ENCODE measurements around the gene RFT1. TPM values are rescaled to one million over a fixed set of nuclear protein-coding genes. Genes with fewer than 3 reads are reported as not detected.

RFT1 gene
- total RNA-seq, 1 experiment from 2014 or later: 33.6 TPM

DNA sequence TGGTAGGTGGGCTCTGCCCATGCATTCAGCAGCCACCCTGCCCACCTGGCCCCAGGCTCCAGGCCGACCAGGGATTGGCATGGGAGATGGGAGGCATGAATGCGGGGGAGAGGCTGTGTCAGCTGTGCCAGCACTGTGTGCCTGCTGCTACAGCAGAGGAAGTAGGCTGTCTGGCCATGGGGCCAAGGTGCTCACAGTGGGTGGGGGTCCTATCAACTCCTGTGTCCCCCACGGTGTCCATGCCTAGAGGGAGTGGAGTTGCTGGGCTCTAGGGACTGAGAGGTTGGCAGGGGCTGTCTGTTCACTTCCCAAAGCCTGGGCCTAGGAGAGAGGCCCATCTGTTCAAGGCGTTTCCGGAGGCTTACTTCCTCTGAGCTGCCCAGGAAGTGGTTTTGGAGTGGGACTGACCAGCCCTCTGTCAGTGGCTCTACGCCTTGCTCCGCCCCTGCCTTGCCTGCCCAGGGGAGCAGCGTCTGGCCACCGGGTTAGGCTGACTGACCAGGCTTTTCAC, 36.6 kb upstream of the RFT1 start:
- no peak overlapping the region for H3K4me2 ChIP-seq (ENCODE audit: low read length)
- no peak overlapping the region for H3K9ac ChIP-seq (ENCODE audit: low read length)
- POLR2A ChIA-PET: no interaction called here
- DNase-seq (ENCODE audit: low read depth, low spot score) (no peak), ATAC-seq (no peak)
- CTCF ChIA-PET: no interaction called here
- H3K9me2 ChIP-seq (ENCODE audit: insufficient read depth): no peaks in the 10 kb centered on the region
- RAD21 ChIA-PET (ENCODE audit: low non-redundant PET in 1 of 2, low total read pairs in 2 of 2, uncharacterized antibody in 2 of 2, unreplicated experiment in 2 of 2): no interaction called here
- BruUV-seq (replicated peaks): no TSS peak
- H3K27me3 ChIP-seq (ENCODE audit: insufficient read depth, low read length): no peaks in the 10 kb centered on the region
- H2AFZ ChIP-seq (ENCODE audit: low read depth, low read length, poor library complexity, severe bottlenecking): no peak overlapping the region
- peaks cover 10 to 26% of the 10 kb centered on the region in 2 experiments; a peak in 3 of 4 replicates for H3K4me1 ChIP-seq (ENCODE audit: control insufficient read depth in 1 of 2, insufficient read depth in 2 of 2, low read length in 2 of 2)
- intact Hi-C loops (cut with micrococcal nuclease): no loop called here
- H3K79me2 ChIP-seq (ENCODE audit: insufficient read depth, low read length): peaks cover 62% of the 10 kb centered on the region
- H3K9me3 ChIP-seq (ENCODE audit: control insufficient read depth in 1 of 2, insufficient read depth in 1 of 2, low read depth in 1 of 2, low read length in 2 of 2): no peaks in the 10 kb centered on the region
- H4K20me1 ChIP-seq (ENCODE audit: insufficient read depth): no peaks in the 10 kb centered on the region
- H3K27ac ChIP-seq (ENCODE audit: low read depth, low read length): no peak overlapping the region
- H3K36me3 ChIP-seq (ENCODE audit: control insufficient read depth in 1 of 2, insufficient read depth in 2 of 2, low read length in 2 of 2): no peaks in the 10 kb centered on the region
- no peak overlapping the region for H3K4me3 ChIP-seq (replicated peaks in 1 of 2; ENCODE audit: low read depth in 1 of 2, low read length in 2 of 2)
- no peak for TF ChIP-seq FOSL1 (IDR thresholded peaks at IDR 0.05; ENCODE audit: low read depth)
- TF ChIP-seq, protein P1, sequence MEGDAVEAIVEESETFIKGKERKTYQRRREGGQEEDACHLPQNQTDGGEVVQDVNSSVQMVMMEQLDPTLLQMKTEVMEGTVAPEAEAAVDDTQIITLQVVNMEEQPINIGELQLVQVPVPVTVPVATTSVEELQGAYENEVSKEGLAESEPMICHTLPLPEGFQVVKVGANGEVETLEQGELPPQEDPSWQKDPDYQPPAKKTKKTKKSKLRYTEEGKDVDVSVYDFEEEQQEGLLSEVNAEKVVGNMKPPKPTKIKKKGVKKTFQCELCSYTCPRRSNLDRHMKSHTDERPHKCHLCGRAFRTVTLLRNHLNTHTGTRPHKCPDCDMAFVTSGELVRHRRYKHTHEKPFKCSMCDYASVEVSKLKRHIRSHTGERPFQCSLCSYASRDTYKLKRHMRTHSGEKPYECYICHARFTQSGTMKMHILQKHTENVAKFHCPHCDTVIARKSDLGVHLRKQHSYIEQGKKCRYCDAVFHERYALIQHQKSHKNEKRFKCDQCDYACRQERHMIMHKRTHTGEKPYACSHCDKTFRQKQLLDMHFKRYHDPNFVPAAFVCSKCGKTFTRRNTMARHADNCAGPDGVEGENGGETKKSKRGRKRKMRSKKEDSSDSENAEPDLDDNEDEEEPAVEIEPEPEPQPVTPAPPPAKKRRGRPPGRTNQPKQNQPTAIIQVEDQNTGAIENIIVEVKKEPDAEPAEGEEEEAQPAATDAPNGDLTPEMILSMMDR (IDR thresholded peaks at IDR 0.05 in 2 of 3, conservative IDR thresholded peaks at IDR 0.05 in 1 of 3; ENCODE audit: borderline replicate concordance in 1 of 3, insufficient read depth in 1 of 3, low read depth in 2 of 3, low read length in 2 of 3): no peak
- no peak for TF ChIP-seq SP1 (IDR thresholded peaks at IDR 0.05; ENCODE audit: low read depth)
- TF ChIP-seq SRF (IDR thresholded peaks at IDR 0.05; ENCODE audit: low read depth): no peak
- no peak for TF ChIP-seq ZNF274 (IDR thresholded peaks at IDR 0.05; ENCODE audit: low read depth, low read length)
- TF ChIP-seq, protein P2, sequence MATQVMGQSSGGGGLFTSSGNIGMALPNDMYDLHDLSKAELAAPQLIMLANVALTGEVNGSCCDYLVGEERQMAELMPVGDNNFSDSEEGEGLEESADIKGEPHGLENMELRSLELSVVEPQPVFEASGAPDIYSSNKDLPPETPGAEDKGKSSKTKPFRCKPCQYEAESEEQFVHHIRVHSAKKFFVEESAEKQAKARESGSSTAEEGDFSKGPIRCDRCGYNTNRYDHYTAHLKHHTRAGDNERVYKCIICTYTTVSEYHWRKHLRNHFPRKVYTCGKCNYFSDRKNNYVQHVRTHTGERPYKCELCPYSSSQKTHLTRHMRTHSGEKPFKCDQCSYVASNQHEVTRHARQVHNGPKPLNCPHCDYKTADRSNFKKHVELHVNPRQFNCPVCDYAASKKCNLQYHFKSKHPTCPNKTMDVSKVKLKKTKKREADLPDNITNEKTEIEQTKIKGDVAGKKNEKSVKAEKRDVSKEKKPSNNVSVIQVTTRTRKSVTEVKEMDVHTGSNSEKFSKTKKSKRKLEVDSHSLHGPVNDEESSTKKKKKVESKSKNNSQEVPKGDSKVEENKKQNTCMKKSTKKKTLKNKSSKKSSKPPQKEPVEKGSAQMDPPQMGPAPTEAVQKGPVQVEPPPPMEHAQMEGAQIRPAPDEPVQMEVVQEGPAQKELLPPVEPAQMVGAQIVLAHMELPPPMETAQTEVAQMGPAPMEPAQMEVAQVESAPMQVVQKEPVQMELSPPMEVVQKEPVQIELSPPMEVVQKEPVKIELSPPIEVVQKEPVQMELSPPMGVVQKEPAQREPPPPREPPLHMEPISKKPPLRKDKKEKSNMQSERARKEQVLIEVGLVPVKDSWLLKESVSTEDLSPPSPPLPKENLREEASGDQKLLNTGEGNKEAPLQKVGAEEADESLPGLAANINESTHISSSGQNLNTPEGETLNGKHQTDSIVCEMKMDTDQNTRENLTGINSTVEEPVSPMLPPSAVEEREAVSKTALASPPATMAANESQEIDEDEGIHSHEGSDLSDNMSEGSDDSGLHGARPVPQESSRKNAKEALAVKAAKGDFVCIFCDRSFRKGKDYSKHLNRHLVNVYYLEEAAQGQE (IDR thresholded peaks at IDR 0.05; ENCODE audit: low read depth): no peak
- TF ChIP-seq YY1 (IDR thresholded peaks at IDR 0.05; ENCODE audit: extremely low read depth, insufficient replicate concordance, low read depth, low read length): no peak
- no peak for TF ChIP-seq POLR2AphosphoS5 (IDR thresholded peaks at IDR 0.05; ENCODE audit: low read depth, low read length)
- TF ChIP-seq, protein P3, sequence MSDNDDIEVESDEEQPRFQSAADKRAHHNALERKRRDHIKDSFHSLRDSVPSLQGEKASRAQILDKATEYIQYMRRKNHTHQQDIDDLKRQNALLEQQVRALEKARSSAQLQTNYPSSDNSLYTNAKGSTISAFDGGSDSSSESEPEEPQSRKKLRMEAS (IDR thresholded peaks at IDR 0.05): no peak
- no peak for TF ChIP-seq POLR2A (IDR thresholded peaks at IDR 0.05; ENCODE audit: borderline replicate concordance, extremely low read depth, insufficient read depth, insufficient read length)
- TF ChIP-seq EZH2phosphoT487 (IDR thresholded peaks at IDR 0.05; ENCODE audit: borderline replicate concordance): no peak
- no peak for TF ChIP-seq TCF7L2 (IDR thresholded peaks at IDR 0.05; ENCODE audit: borderline replicate concordance, extremely low read depth, insufficient read depth, insufficient read length)
- no peak for TF ChIP-seq RAD21 (IDR thresholded peaks at IDR 0.05; ENCODE audit: low read depth)
- no peak for TF ChIP-seq JUND (IDR thresholded peaks at IDR 0.05)
- no peak for TF ChIP-seq SIN3A (IDR thresholded peaks at IDR 0.05; ENCODE audit: low read depth)
